C4-2B (cell line): ENCODE data around the gene MAFG.

ENCODE experiments used
- H3K27ac ChIP-seq: fragments of 450-650 bp; 2 replicates; pipeline ENCODE4 v1.5.1; 2017
- ZFX ChIP-seq: fragments of 450-650 bp; IDR thresholded peaks from 2 replicates; pipeline ENCODE4 v1.6.1; 2017
- TF ChIP-seq, protein P1 (sequence below): fragments of 450-650 bp; conservative IDR thresholded peaks from 2 replicates; pipeline ENCODE4 v1.5.1; 2017; ENCODE audit warnings: mild to moderate bottlenecking

MAFG gene

DNA sequence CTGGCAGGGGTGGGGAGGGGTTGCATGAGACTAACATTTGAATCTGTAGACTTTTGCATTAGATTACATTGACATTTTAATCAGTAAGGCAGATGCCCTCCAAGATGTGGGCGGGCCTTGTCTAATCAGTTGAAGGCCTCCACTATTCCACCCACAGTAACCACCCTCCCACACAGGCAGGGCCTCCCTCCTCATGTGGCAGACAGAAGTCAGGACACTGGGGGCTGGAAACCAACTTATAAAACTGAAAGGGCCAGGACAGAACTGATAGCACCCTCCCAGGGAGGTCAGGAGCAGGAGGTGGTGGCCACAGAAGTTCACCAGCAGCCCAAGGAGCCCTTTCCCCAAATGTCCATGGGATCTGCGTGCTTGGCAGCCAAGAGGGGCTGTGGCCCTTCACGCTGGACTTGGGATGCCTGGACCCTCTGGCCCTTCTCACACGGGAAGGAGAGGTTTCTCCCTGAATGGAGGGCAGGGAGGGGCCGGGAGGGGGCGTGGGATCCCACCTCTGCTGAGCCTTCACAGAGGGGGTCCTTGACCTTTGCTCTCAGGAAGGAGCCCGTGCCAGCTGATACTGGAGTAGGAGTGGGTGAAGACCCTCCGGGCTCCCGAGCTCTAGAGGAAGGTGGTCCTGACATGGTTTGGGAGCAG, 4.9 kb upstream of the MAFG start:
- no peak overlapping the region for H3K27ac ChIP-seq
- TF ChIP-seq, protein P1, sequence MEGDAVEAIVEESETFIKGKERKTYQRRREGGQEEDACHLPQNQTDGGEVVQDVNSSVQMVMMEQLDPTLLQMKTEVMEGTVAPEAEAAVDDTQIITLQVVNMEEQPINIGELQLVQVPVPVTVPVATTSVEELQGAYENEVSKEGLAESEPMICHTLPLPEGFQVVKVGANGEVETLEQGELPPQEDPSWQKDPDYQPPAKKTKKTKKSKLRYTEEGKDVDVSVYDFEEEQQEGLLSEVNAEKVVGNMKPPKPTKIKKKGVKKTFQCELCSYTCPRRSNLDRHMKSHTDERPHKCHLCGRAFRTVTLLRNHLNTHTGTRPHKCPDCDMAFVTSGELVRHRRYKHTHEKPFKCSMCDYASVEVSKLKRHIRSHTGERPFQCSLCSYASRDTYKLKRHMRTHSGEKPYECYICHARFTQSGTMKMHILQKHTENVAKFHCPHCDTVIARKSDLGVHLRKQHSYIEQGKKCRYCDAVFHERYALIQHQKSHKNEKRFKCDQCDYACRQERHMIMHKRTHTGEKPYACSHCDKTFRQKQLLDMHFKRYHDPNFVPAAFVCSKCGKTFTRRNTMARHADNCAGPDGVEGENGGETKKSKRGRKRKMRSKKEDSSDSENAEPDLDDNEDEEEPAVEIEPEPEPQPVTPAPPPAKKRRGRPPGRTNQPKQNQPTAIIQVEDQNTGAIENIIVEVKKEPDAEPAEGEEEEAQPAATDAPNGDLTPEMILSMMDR, result no peak
- no peak for TF ChIP-seq ZFX

DNA sequence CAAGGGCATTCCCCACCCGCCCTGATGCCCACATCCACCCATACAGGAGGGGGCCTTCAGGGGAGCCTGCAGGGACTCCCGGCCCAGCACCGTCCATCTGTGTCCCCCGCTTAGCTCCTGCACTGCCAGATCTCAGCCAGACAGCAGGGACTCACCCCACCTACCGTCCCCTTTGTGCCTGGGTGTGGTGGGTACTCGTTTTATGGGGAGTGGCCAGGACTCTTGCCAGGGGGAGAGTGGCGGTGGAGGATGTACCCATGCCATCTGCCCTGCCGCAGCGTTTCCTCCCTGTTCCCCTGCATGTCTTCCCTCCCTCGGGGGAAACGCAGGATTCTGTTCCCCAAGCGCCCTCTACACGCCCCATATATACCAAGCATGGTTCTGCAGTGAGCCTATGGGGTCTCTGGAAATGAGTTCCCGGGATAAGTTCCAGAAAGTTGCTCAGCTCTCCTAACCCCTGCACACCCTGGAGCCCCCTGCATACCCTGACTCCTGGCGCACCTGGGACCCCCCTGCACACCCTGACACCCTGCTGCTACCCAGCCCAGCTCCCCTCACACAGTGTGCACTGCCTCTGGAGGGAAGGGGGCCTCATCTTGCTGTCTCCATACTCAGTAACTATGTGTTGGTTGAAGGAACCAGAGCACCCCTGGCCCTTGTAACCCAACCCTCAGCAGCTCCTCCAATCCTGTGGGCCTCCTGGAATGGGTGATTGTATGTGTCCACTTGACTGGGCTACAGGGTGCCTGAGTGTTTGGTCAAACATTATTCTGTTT, 4.2 kb upstream of the MAFG start:
- TF ChIP-seq, protein P1, result no peak

DNA sequence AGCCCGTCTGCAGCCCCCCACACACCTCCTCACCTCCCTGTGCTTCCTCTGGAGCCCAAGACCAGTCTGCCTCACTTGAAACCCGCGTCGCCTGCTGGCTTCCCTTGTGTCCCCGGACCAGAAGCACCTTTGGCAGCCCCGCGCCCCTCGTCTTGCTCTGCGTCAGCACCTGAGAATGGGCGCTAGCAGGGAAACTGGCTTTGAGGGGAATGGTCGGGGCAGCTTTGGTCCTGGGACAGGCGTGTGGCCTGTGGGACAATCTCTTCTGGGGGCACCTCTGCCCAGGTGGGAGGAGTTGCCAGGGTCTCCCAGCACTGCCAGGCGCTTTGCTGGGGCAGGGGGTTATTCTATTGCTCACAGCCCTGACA, 3.6 kb upstream of the MAFG start:
- TF ChIP-seq ZFX, result no peak
- H3K27ac ChIP-seq, result no peak overlapping the region

More for the DNA sequence above, 4.2 kb upstream of the MAFG start:
- H3K27ac ChIP-seq, result no peak overlapping the region

DNA sequence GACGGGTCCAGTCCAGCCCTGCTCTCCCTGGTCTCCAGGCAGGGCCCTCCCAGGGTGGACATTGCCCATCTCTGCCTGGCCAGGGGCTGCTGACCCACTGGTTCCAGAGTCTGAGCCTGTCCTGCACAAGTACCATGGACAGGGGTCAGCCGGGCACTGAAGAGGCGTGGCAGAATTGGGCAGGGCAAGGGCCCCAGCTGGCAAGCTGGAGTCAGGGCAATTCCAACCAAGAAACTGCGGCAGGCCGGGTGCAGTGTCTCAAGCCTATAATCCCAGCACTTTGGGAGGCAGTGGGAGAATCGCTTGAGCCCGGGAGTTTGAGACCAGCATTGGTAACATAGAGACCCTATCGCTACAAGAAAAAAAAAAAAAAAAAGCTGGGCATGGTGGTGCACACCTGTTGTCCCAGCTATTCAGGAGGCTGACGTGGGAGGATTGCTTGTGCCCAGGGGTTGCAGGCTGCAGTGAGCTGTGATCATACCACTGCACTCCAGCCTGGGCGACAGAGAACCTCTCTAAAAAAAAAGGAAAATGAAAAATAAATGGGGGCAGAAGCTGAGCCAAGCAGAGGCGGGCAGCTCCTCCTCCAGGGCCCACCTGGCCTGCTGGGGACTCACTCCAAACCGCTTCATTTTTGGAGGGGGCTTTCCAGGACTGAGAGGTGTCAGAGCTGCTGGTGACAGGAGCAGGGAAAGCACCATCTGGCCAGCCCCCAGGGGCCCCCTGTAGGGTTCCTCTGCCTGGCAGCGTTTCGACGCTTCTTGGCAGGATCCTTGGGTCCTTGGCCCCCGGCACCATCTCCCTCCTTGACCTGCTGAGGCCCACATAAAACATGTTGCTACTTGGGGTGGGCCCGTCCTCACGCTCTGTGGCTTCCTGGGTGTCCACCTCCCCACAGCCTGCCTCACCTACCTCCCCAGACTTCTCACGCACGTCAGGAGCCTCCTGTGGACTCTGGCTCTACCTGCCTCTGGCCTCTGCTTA, 2.9 kb upstream of the MAFG start:
- H3K27ac ChIP-seq, result no peak overlapping the region
- TF ChIP-seq, protein P1, result no peak
- TF ChIP-seq ZFX, result no peak

DNA sequence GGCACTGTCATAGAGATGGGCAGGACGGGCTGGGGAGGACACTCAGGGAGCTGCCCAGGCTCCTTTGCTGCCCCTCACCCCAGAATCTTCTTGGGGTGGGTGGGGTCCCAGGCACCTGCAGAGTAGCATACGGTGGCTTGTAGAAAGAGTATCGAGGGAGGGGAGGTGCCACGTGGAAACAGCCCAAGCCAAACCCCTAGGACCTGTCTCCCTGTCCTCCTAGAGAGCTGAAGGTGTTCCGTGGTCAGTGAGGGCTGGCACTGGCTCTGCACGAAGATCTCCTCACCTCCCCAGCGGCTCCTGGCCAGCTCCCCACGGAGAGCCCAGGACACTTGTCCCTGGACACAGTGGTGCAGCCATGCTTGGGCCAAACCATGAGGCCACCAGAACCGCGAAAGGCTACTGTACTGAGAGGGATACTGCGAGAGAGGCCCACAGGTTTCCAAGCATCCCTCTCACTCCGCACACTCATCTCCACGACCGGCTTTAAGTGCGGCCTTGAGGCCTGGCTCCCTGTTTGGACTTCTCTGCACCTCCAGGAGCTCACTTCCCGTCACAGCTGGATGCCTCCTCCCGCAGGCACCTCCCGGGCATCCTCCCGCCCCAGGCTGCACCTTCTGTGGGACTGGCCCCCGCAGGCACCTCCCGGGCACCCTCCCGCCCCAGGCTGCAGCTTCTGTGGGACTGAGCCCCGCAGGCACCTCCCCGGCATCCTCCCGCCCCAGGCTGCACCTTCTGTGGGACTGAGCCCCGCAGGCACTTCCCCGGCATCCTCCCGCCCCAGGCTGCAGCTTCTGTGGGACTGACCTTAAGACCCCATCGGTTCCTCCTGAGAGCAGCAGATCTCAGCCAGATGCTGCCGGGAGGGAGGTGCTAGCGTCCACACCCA, 2.0 kb upstream of the MAFG start:
- H3K27ac ChIP-seq, result peak overlapping the region; percentile 87; the same call in 1 of the 2 replicates

DNA sequence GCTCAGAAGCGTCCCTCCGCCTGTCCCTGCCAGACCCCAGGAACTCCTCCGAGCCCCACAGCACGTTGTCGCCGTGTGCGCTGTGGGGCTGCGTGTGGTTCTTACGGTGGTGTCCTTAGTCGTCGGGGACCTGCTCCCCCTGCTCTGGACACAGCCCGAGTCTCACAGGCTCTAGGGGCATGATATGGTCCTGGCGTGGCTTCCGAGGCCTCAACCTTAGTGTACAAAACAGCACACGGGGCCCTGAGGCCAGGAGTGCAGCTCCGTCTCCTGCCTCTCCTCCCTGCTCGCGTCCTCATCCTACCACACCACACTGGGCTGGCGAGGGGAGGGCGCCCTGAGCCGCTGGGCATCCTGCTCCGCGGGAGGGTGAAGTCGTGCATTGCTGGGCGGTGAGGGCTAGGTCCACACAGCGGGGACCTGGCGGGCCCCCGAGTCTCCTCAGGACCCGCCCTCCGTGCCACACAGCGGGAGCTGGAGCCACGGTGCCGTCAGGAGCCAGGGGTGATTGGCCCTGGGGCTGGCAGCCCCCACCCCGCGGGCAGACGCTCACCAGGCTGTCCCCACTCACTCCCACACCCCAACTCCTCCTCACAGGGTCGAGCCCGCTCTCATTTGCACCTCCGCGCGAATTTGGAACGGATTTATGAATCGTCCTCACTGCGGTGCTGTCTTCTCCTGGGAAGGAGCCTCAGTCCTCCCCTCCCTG, 1.2 kb upstream of the MAFG start:
- H3K27ac ChIP-seq, result peak overlapping the region; percentile 87

More for the DNA sequence above, 2.0 kb upstream of the MAFG start:
- TF ChIP-seq, protein P1, result no peak

More for the DNA sequence above, 1.2 kb upstream of the MAFG start:
- TF ChIP-seq ZFX, result no peak
- TF ChIP-seq, protein P1, result no peak
